SK-N-MC (cell line): Measurements from ENCODE around the gene MPI.

Experiments used
- EZH2 ChIP-seq: fragments of 200-600 bp; sonication (generic); IDR thresholded peaks from one replicate; pipeline ENCODE4 v1.6.1; 2017; ENCODE audit warnings: antibody characterized with exemption
- FOXP2 ChIP-seq: optimal IDR thresholded peaks from 2 replicates; pipeline ENCODE3; 2011; ENCODE audit warnings: mild to moderate bottlenecking, moderate library complexity; ENCODE audit not compliant: insufficient read depth; ENCODE audit errors: extremely low read length, control extremely low read depth
- POLR2AphosphoS5 ChIP-seq: IDR thresholded peaks from 2 replicates; pipeline ENCODE4 v1.6.1; 2012; ENCODE audit warnings: mild to moderate bottlenecking, low read depth, low read length, borderline replicate concordance

- TF ChIP-seq POLR2AphosphoS5 = no peak
- TF ChIP-seq EZH2 = no peak
- TF ChIP-seq FOXP2 = no peak
Observed at GRCh38 chr15:74951006-74951405, 61.2 kb downstream of the MPI start.
